Measurements from ENCODE around the gene OLFM1. TPM values are rescaled to one million over a fixed set of nuclear protein-coding genes. Genes with fewer than 3 reads are reported as not detected.
A peak's percentile ranks its signal among the peaks of the same experiment; 100 is the strongest.

The OLFM1 gene
- 0.19 and 0.35 TPM in 2 replicates for total RNA-seq

- no peaks in the 10 kb centered on the region for H3K9me3 Mint-ChIP-seq
- intact Hi-C loops (cut with micrococcal nuclease): loop anchor here (2.0 kb wide), 1 partner anchor 325 kb away; no protein-coding TSS in a partner anchor
- no peak within 1 kb of the TSS for H3K4me3 Mint-ChIP-seq
- peak; percentile 81 for DNase-seq
- H3K27me3 Mint-ChIP-seq: peaks cover 39% of the 10 kb centered on the region
- no peak within 1 kb of the TSS for H3K27ac Mint-ChIP-seq
- H3K36me3 Mint-ChIP-seq (ENCODE audit: low read depth): no peaks in the 10 kb centered on the region
- peaks cover 5% of the 10 kb centered on the region for H3K4me1 Mint-ChIP-seq
Observed at GRCh38 chr9:135087489-135087792, at the start of gene OLFM1. Gene OLFM1, plus strand, starts transcription at chr9:135087668. Its CDS starts 322 bp downstream, at chr9:135087990.

- Mint-ChIP-seq H3K27ac (no peak overlapping the region), H3K36me3 (ENCODE audit: low read depth) (no peaks in the 10 kb centered on the region), H3K27me3 (no peaks in the 10 kb centered on the region), H3K9me3 (no peaks in the 10 kb centered on the region), H3K4me3 (no peak overlapping the region), H3K4me1 (no peaks in the 10 kb centered on the region)
- no peak for DNase-seq
- intact Hi-C loops (cut with micrococcal nuclease): no loop called here
Observed at GRCh38 chr9:135038331-135038730, 49.1 kb upstream of the OLFM1 start.

- H3K36me3 Mint-ChIP-seq (ENCODE audit: low read depth): no peaks in the 10 kb centered on the region
- H3K9me3 Mint-ChIP-seq: no peaks in the 10 kb centered on the region
- intact Hi-C loops (cut with micrococcal nuclease): no loop called here
- H3K27me3 Mint-ChIP-seq: no peaks in the 10 kb centered on the region
- no peak overlapping the region for H3K27ac Mint-ChIP-seq
- no peaks in the 10 kb centered on the region for H3K4me1 Mint-ChIP-seq
- no peak for DNase-seq
- no peak overlapping the region for H3K4me3 Mint-ChIP-seq
Observed at GRCh38 chr9:135038826-135039225, 48.6 kb upstream of the OLFM1 start.

- DNase-seq: no peak
- Mint-ChIP-seq H3K27me3 (no peaks in the 10 kb centered on the region), H3K4me3 (no peak overlapping the region), H3K9me3 (no peaks in the 10 kb centered on the region), H3K27ac (no peak overlapping the region), H3K36me3 (ENCODE audit: low read depth) (no peaks in the 10 kb centered on the region), H3K4me1 (no peaks in the 10 kb centered on the region)
- intact Hi-C loops (cut with micrococcal nuclease): no loop called here
Observed at GRCh38 chr9:135039266-135039870, 48.1 kb upstream of the OLFM1 start.

GRCh38 chr9:135039916-135040645, 47.4 kb upstream of the OLFM1 start:
- Mint-ChIP-seq H3K4me3 (no peak overlapping the region), H3K27ac (no peak overlapping the region), H3K27me3 (no peaks in the 10 kb centered on the region), H3K9me3 (no peaks in the 10 kb centered on the region), H3K36me3 (ENCODE audit: low read depth) (no peaks in the 10 kb centered on the region), H3K4me1 (no peaks in the 10 kb centered on the region)
- intact Hi-C loops (cut with micrococcal nuclease): no loop called here
- no peak for DNase-seq

- Mint-ChIP-seq H3K36me3 (ENCODE audit: low read depth) (no peaks in the 10 kb centered on the region), H3K4me1 (no peaks in the 10 kb centered on the region), H3K9me3 (no peaks in the 10 kb centered on the region), H3K27me3 (no peaks in the 10 kb centered on the region), H3K27ac (no peak overlapping the region), H3K4me3 (no peak overlapping the region)
- DNase-seq: no peak
- intact Hi-C loops (cut with micrococcal nuclease): no loop called here
Observed at GRCh38 chr9:135040892-135041291, 46.6 kb upstream of the OLFM1 start.

- Mint-ChIP-seq H3K27me3 (no peaks in the 10 kb centered on the region), H3K27ac (no peak overlapping the region), H3K4me3 (no peak overlapping the region), H3K9me3 (no peaks in the 10 kb centered on the region), H3K4me1 (no peaks in the 10 kb centered on the region), H3K36me3 (ENCODE audit: low read depth) (no peaks in the 10 kb centered on the region)
- no peak for DNase-seq
- intact Hi-C loops (cut with micrococcal nuclease): no loop called here
Observed at GRCh38 chr9:135043345-135043744, 44.1 kb upstream of the OLFM1 start.

GRCh38 chr9:135045264-135045927, 42.1 kb upstream of the OLFM1 start:
- intact Hi-C loops (cut with micrococcal nuclease): no loop called here
- H3K4me3 Mint-ChIP-seq: no peak overlapping the region

GRCh38 chr9:135045928-135046738, 41.3 kb upstream of the OLFM1 start:
- Mint-ChIP-seq H3K36me3 (ENCODE audit: low read depth) (no peaks in the 10 kb centered on the region), H3K27ac (no peak overlapping the region), H3K9me3 (no peaks in the 10 kb centered on the region), H3K4me1 (peaks cover 2% of the 10 kb centered on the region), H3K4me3 (no peak overlapping the region), H3K27me3 (no peaks in the 10 kb centered on the region)
- intact Hi-C loops (cut with micrococcal nuclease): no loop called here
- DNase-seq: no peak

More at GRCh38 chr9:135045264-135045927, 42.1 kb upstream of the OLFM1 start:
- Mint-ChIP-seq H3K27ac (no peak overlapping the region), H3K27me3 (no peaks in the 10 kb centered on the region), H3K9me3 (no peaks in the 10 kb centered on the region), H3K36me3 (ENCODE audit: low read depth) (no peaks in the 10 kb centered on the region), H3K4me1 (no peaks in the 10 kb centered on the region)
- no peak for DNase-seq

GRCh38 chr9:135046739-135047350, 40.6 kb upstream of the OLFM1 start:
- no peaks in the 10 kb centered on the region for H3K36me3 Mint-ChIP-seq (ENCODE audit: low read depth)
- peaks cover 2% of the 10 kb centered on the region for H3K4me1 Mint-ChIP-seq
- intact Hi-C loops (cut with micrococcal nuclease): no loop called here
- H3K4me3 Mint-ChIP-seq: no peak overlapping the region
- no peaks in the 10 kb centered on the region for H3K27me3 Mint-ChIP-seq
- H3K9me3 Mint-ChIP-seq: no peaks in the 10 kb centered on the region
- no peak for DNase-seq
- H3K27ac Mint-ChIP-seq: no peak overlapping the region

- Mint-ChIP-seq H3K4me1 (peaks cover 2% of the 10 kb centered on the region), H3K36me3 (ENCODE audit: low read depth) (no peaks in the 10 kb centered on the region), H3K27ac (no peak overlapping the region), H3K4me3 (no peak overlapping the region), H3K9me3 (no peaks in the 10 kb centered on the region), H3K27me3 (no peaks in the 10 kb centered on the region)
- DNase-seq: no peak
- intact Hi-C loops (cut with micrococcal nuclease): no loop called here
Observed at GRCh38 chr9:135047521-135047920, 39.9 kb upstream of the OLFM1 start.

GRCh38 chr9:135048046-135048757, 39.3 kb upstream of the OLFM1 start:
- DNase-seq: no peak
- intact Hi-C loops (cut with micrococcal nuclease): no loop called here
- Mint-ChIP-seq H3K27ac (no peak overlapping the region), H3K4me1 (peaks cover 2% of the 10 kb centered on the region), H3K9me3 (no peaks in the 10 kb centered on the region), H3K27me3 (no peaks in the 10 kb centered on the region), H3K4me3 (no peak overlapping the region), H3K36me3 (ENCODE audit: low read depth) (no peaks in the 10 kb centered on the region)

- no peak overlapping the region for H3K27ac Mint-ChIP-seq
- no peak overlapping the region for H3K4me3 Mint-ChIP-seq
- H3K4me1 Mint-ChIP-seq: peaks cover 2% of the 10 kb centered on the region
- no peak for DNase-seq
- intact Hi-C loops (cut with micrococcal nuclease): no loop called here
- H3K9me3 Mint-ChIP-seq: no peaks in the 10 kb centered on the region
- H3K36me3 Mint-ChIP-seq (ENCODE audit: low read depth): no peaks in the 10 kb centered on the region
- no peaks in the 10 kb centered on the region for H3K27me3 Mint-ChIP-seq
Observed at GRCh38 chr9:135048758-135049444, 38.6 kb upstream of the OLFM1 start.
